GM18517 (cell line): ENCODE data around the gene HLTF.

Experiments
- ATAC-seq: cut with Tn5 transposase; IDR thresholded peaks from one replicate; pipeline ENCODE4 v1.9.1; 2021; ENCODE audit warnings: mild to moderate bottlenecking, moderate library complexity; ENCODE audit not compliant: unreplicated experiment

HLTF gene

GRCh38 chr3:149018247-149018646, 68.1 kb downstream of the HLTF start:
- ATAC-seq = no peak

GRCh38 chr3:149016669-149017541, 69.4 kb downstream of the HLTF start:
- no peak for ATAC-seq

- ATAC-seq = no peak
Measured at GRCh38 chr3:149016242-149016641, 70.1 kb downstream of the HLTF start.

- no peak for ATAC-seq
Measured at GRCh38 chr3:149015393-149015792, 70.9 kb downstream of the HLTF start.

GRCh38 chr3:149013726-149014125, 72.6 kb downstream of the HLTF start:
- no peak for ATAC-seq

- ATAC-seq = no peak
Measured at GRCh38 chr3:149011676-149012075, 74.7 kb downstream of the HLTF start.

- no peak for ATAC-seq
Measured at GRCh38 chr3:149010966-149011365, 75.4 kb downstream of the HLTF start.

GRCh38 chr3:149010504-149010951, 75.8 kb downstream of the HLTF start:
- no peak for ATAC-seq

GRCh38 chr3:149009732-149010131, 76.6 kb downstream of the HLTF start:
- ATAC-seq = no peak

GRCh38 chr3:149007567-149008257, 78.6 kb downstream of the HLTF start:
- ATAC-seq = no peak

GRCh38 chr3:149005416-149005815, 80.9 kb downstream of the HLTF start:
- no peak for ATAC-seq

- ATAC-seq = no peak
Measured at GRCh38 chr3:149004622-149005021, 81.7 kb downstream of the HLTF start.

GRCh38 chr3:149003653-149004305, 82.6 kb downstream of the HLTF start:
- ATAC-seq = peak; percentile 82

GRCh38 chr3:149001727-149002126, 84.6 kb downstream of the HLTF start:
- no peak for ATAC-seq

GRCh38 chr3:149000206-149000745, 86.1 kb downstream of the HLTF start:
- ATAC-seq = no peak

- no peak for ATAC-seq
Measured at GRCh38 chr3:148999806-149000205, 86.5 kb downstream of the HLTF start.

- ATAC-seq = no peak
Measured at GRCh38 chr3:148998715-148999423, 87.5 kb downstream of the HLTF start.

- no peak for ATAC-seq
Measured at GRCh38 chr3:148998297-148998696, 88.0 kb downstream of the HLTF start.

- no peak for ATAC-seq
Measured at GRCh38 chr3:148997623-148998022, 88.7 kb downstream of the HLTF start.

GRCh38 chr3:148992635-148993255, 93.6 kb downstream of the HLTF start:
- ATAC-seq = no peak
